C4-2B (cell line): Measurements from ENCODE around the gene PJA1.

Experiments
- CTCF ChIP-seq: fragments of 450-650 bp; conservative IDR thresholded peaks from 2 replicates; pipeline ENCODE4 v1.5.1; 2017; ENCODE audit warnings: mild to moderate bottlenecking
- ZFX ChIP-seq: fragments of 450-650 bp; IDR thresholded peaks from 2 replicates; pipeline ENCODE4 v1.6.1; 2017

GRCh38 chrX:69182818-69183380 is 17.6 kb upstream of the PJA1 start:
- TF ChIP-seq CTCF (no peak), ZFX (no peak)
